ENCODE measurements around the gene TANGO6.

GRCh38 chr16:68939692-68940320, 96.5 kb downstream of the TANGO6 start:
- TF ChIP-seq FOXK2 (IDR thresholded peaks at IDR 0.05) (no peak), FOXA1 (IDR thresholded peaks at IDR 0.05) (no peak), ELF4 (IDR thresholded peaks at IDR 0.05) (no peak)
